CD4-positive, alpha-beta memory T cell (primary cell): ENCODE data around the gene CELF4. TPM values are rescaled to one million over a fixed set of nuclear protein-coding genes. Genes with fewer than 3 reads are reported as not detected.

Experiments
- CTCF ChIA-PET: fragments of 350-600 bp; sonication (Branson Sonifier 250); formaldehyde crosslinking; loops from one replicate; lab custom pipeline; 2021; ENCODE audit warnings: inconsistent platforms; ENCODE audit not compliant: partially characterized antibody; lab: Charles Lee
- POLR2A ChIA-PET: fragments of 350-600 bp; sonication (Branson Sonifier 250); formaldehyde crosslinking; loops from one replicate; lab custom pipeline; 2021; ENCODE audit not compliant: partially characterized antibody; lab: Charles Lee
- DNase-seq, 5 donors: peaks; one replicate each; pipeline versions ENCODE4 v3.0.0 to v3.0.0-alpha.2; 2020 to 2022; ENCODE audit warnings: mixed read lengths in 1 of 5
- H3K27ac ChIP-seq: one replicate; pipeline ENCODE4 v1.7.0; 2013; ENCODE audit warnings: low read depth, low read length
- H3K27me3 ChIP-seq: 2 replicates; pipeline ENCODE4 v1.7.0; 2013; ENCODE audit warnings: mild to moderate bottlenecking, low read length, moderate library complexity; ENCODE audit not compliant: insufficient read depth
- H3K36me3 ChIP-seq: 2 replicates; pipeline ENCODE4 v1.7.0; 2013; ENCODE audit warnings: mild to moderate bottlenecking, low read length, moderate library complexity; ENCODE audit not compliant: insufficient read depth
- H3K4me1 ChIP-seq: 2 replicates; pipeline ENCODE4 v1.7.0; 2013; ENCODE audit warnings: mild to moderate bottlenecking, low read length, moderate library complexity; ENCODE audit not compliant: insufficient read depth
- H3K4me3 ChIP-seq, 2 donors: one replicate each; pipeline ENCODE4 v1.7.0; 2013; ENCODE audit warnings: low read length in 2 of 2, mild to moderate bottlenecking in 1 of 2
- H3K9me3 ChIP-seq, 2 donors: one replicate each; pipeline ENCODE4 v1.7.0; 2013; ENCODE audit warnings: low read length in 2 of 2, control low read depth in 1 of 2; ENCODE audit not compliant: control insufficient read depth in 1 of 2
- H3K27ac Mint-ChIP-seq, 7 donors: one replicate each; pipeline ENCODE4 v1.8.0; 2020 to 2021; ENCODE audit warnings: mixed read lengths in 7 of 7, mild to moderate bottlenecking in 6 of 7, inconsistent platforms in 3 of 7, moderate library complexity in 3 of 7
- H3K27me3 Mint-ChIP-seq, 2 donors: one replicate each; pipeline ENCODE4 v1.8.0; 2020 to 2021; ENCODE audit warnings: mixed read lengths in 2 of 2
- H3K36me3 Mint-ChIP-seq, 2 donors: one replicate each; pipeline ENCODE4 v1.8.0; 2020 to 2021; ENCODE audit warnings: mixed read lengths in 2 of 2, inconsistent platforms in 1 of 2, mild to moderate bottlenecking in 1 of 2
- H3K4me1 Mint-ChIP-seq, 4 donors: one replicate each; pipeline ENCODE4 v1.8.0; 2020 to 2021; ENCODE audit warnings: mixed read lengths in 4 of 4, mild to moderate bottlenecking in 1 of 4
- H3K4me3 Mint-ChIP-seq, 8 donors: one replicate each; pipeline ENCODE4 v1.8.0; 2020 to 2021; ENCODE audit warnings: mixed read lengths in 8 of 8, mild to moderate bottlenecking in 7 of 8, moderate library complexity in 6 of 8, inconsistent platforms in 3 of 8
- H3K9me3 Mint-ChIP-seq, 8 donors: one replicate each; pipeline ENCODE4 v1.8.0; 2020 to 2021; ENCODE audit warnings: mixed read lengths in 8 of 8, mild to moderate bottlenecking in 5 of 8, inconsistent platforms in 3 of 8, moderate library complexity in 1 of 8
- intact Hi-C: fragments of 100-400 bp; cut with micrococcal nuclease; formaldehyde crosslinking; loops from one replicate; pipeline ENCODE4 v1.15.1; 2023
- polyA plus RNA-seq, 2 donors: library from polyadenylated mRNA; unstranded; fragments of 300-500 nt; fragmentation: Illumina TruSeq; gene quantifications; one replicate each; pipeline ENCODE4 v1.2.3, GENCODE V29; 2021
- total RNA-seq, 2 experiments: library from RNA; stranded (reverse); gene quantifications; one replicate each; pipeline ENCODE4 v1.2.3, GENCODE V29; 2021

Gene CELF4
- total and polyA plus RNA-seq, 4 experiments from 2014 or later, result 0.23 TPM; not detected in 3

GRCh38 chr18:37248281-37248680 lies 317.3 kb downstream of the CELF4 start:
- Histone ChIP-seq H3K9me3 (no peaks in the 10 kb centered on the region), H3K4me1 (no peaks in the 10 kb centered on the region), H3K36me3 (no peaks in the 10 kb centered on the region), H3K27ac (no peak overlapping the region), H3K27me3 (no peaks in the 10 kb centered on the region), H3K4me3 (no peak overlapping the region)
- Mint-ChIP-seq H3K27ac (no peak overlapping the region), H3K36me3 (no peaks in the 10 kb centered on the region), H3K9me3 (peaks cover 0 to 10% (median under 1%) of the 10 kb centered on the region in 8 donors), H3K4me1 (peaks cover 4 to 7% (median 6%) of the 10 kb centered on the region in 4 donors), H3K4me3 (no peak overlapping the region), H3K27me3 (peaks cover 36 to 48% of the 10 kb centered on the region in 2 donors)
- intact Hi-C loops, result no loop called here
- POLR2A ChIA-PET, result no interaction called here
- CTCF ChIA-PET, result no interaction called here
- no peak for DNase-seq

GRCh38 chr18:37247497-37248161 lies 318.0 kb downstream of the CELF4 start:
- H3K9me3 Mint-ChIP-seq, result peaks cover 0 to 10% (median under 1%) of the 10 kb centered on the region in 8 donors
- POLR2A ChIA-PET, result no interaction called here

GRCh38 chr18:37246779-37247340 lies 318.7 kb downstream of the CELF4 start:
- ChIA-PET POLR2A (no interaction called here), CTCF (no interaction called here)
- Mint-ChIP-seq H3K27ac (no peak overlapping the region), H3K4me3 (no peak overlapping the region), H3K27me3 (peaks cover 24 to 44% of the 10 kb centered on the region in 2 donors), H3K4me1 (peaks cover 0 to 4% (median 3%) of the 10 kb centered on the region in 4 donors), H3K36me3 (no peaks in the 10 kb centered on the region), H3K9me3 (peaks cover 0 to 8% (median under 1%) of the 10 kb centered on the region in 8 donors)
- no peaks in the 10 kb centered on the region for H3K36me3 ChIP-seq
- H3K4me3 ChIP-seq, result no peak overlapping the region
- H3K9me3 ChIP-seq, result no peaks in the 10 kb centered on the region
- no peaks in the 10 kb centered on the region for H3K27me3 ChIP-seq
- intact Hi-C loops, result no loop called here
- no peak overlapping the region for H3K27ac ChIP-seq
- H3K4me1 ChIP-seq, result no peaks in the 10 kb centered on the region
- DNase-seq, result no peak

More at GRCh38 chr18:37247497-37248161, 318.0 kb downstream of the CELF4 start:
- Mint-ChIP-seq H3K27me3 (peaks cover 31 to 48% of the 10 kb centered on the region in 2 donors), H3K36me3 (no peaks in the 10 kb centered on the region), H3K4me3 (no peak overlapping the region), H3K4me1 (peaks cover 4 to 5% (median 4%) of the 10 kb centered on the region in 4 donors), H3K27ac (peak overlapping the region in 1 of 7 donors; percentile 43)
- Histone ChIP-seq H3K4me1 (no peaks in the 10 kb centered on the region), H3K36me3 (no peaks in the 10 kb centered on the region), H3K27ac (no peak overlapping the region), H3K9me3 (no peaks in the 10 kb centered on the region), H3K27me3 (no peaks in the 10 kb centered on the region), H3K4me3 (no peak overlapping the region)
- CTCF ChIA-PET, result no interaction called here
- intact Hi-C loops, result no loop called here
- no peak for DNase-seq

- POLR2A ChIA-PET, result no interaction called here
- Histone ChIP-seq H3K4me3 (no peak overlapping the region), H3K27me3 (no peaks in the 10 kb centered on the region), H3K36me3 (no peaks in the 10 kb centered on the region), H3K4me1 (no peaks in the 10 kb centered on the region), H3K27ac (no peak overlapping the region), H3K9me3 (no peaks in the 10 kb centered on the region)
- Mint-ChIP-seq H3K36me3 (no peaks in the 10 kb centered on the region), H3K27me3 (peaks cover 16 to 45% of the 10 kb centered on the region in 2 donors), H3K4me1 (peaks cover 0 to 4% (median 3%) of the 10 kb centered on the region in 4 donors), H3K9me3 (peaks cover 0 to 8% (median under 1%) of the 10 kb centered on the region in 8 donors), H3K4me3 (no peak overlapping the region), H3K27ac (no peak overlapping the region)
- CTCF ChIA-PET, result no interaction called here
- intact Hi-C loops, result no loop called here
- DNase-seq, result no peak
Observed at GRCh38 chr18:37244618-37245017, 321.0 kb downstream of the CELF4 start.

GRCh38 chr18:37243741-37244140 lies 321.9 kb downstream of the CELF4 start:
- Mint-ChIP-seq H3K27me3 (peaks cover 16 to 41% of the 10 kb centered on the region in 2 donors), H3K27ac (peak overlapping the region in 1 of 7 donors; percentile 57), H3K4me1 (peaks cover 0 to 4% (median 3%) of the 10 kb centered on the region in 4 donors), H3K4me3 (no peak overlapping the region), H3K9me3 (peaks cover 0 to 8% (median under 1%) of the 10 kb centered on the region in 8 donors), H3K36me3 (no peaks in the 10 kb centered on the region)
- Histone ChIP-seq H3K27ac (no peak overlapping the region), H3K36me3 (no peaks in the 10 kb centered on the region), H3K4me1 (no peaks in the 10 kb centered on the region), H3K9me3 (no peaks in the 10 kb centered on the region), H3K27me3 (no peaks in the 10 kb centered on the region), H3K4me3 (no peak overlapping the region)
- no peak for DNase-seq
- CTCF ChIA-PET, result no interaction called here
- POLR2A ChIA-PET, result no interaction called here
- intact Hi-C loops, result no loop called here

- Mint-ChIP-seq H3K9me3 (peaks cover 0 to 8% (median under 1%) of the 10 kb centered on the region in 8 donors), H3K4me3 (no peak overlapping the region), H3K36me3 (no peaks in the 10 kb centered on the region), H3K4me1 (peaks cover 0 to 4% (median 3%) of the 10 kb centered on the region in 4 donors), H3K27ac (no peak overlapping the region), H3K27me3 (peaks cover 16 to 39% of the 10 kb centered on the region in 2 donors)
- Histone ChIP-seq H3K36me3 (no peaks in the 10 kb centered on the region), H3K27me3 (no peaks in the 10 kb centered on the region), H3K9me3 (no peaks in the 10 kb centered on the region), H3K4me1 (no peaks in the 10 kb centered on the region), H3K27ac (no peak overlapping the region), H3K4me3 (no peak overlapping the region)
- DNase-seq, result no peak
- intact Hi-C loops, result no loop called here
- ChIA-PET POLR2A (no interaction called here), CTCF (no interaction called here)
Observed at GRCh38 chr18:37242826-37243560, 322.6 kb downstream of the CELF4 start.

- POLR2A ChIA-PET, result no interaction called here
- peaks cover 16 to 39% of the 10 kb centered on the region in 2 donors for H3K27me3 Mint-ChIP-seq
- DNase-seq, result no peak
- no peak overlapping the region for H3K4me3 ChIP-seq
- peaks cover 0 to 4% (median 3%) of the 10 kb centered on the region in 4 donors for H3K4me1 Mint-ChIP-seq
- no peaks in the 10 kb centered on the region for H3K9me3 ChIP-seq
- H3K36me3 Mint-ChIP-seq, result no peaks in the 10 kb centered on the region
- intact Hi-C loops, result no loop called here
- no peak overlapping the region for H3K4me3 Mint-ChIP-seq
- no peak overlapping the region for H3K27ac ChIP-seq
- no peaks in the 10 kb centered on the region for H3K36me3 ChIP-seq
- H3K9me3 Mint-ChIP-seq, result peaks cover 0 to 8% (median under 1%) of the 10 kb centered on the region in 8 donors
- H3K27ac Mint-ChIP-seq, result no peak overlapping the region
- CTCF ChIA-PET, result no interaction called here
- H3K4me1 ChIP-seq, result no peaks in the 10 kb centered on the region
- H3K27me3 ChIP-seq, result no peaks in the 10 kb centered on the region
Observed at GRCh38 chr18:37242091-37242490, 323.5 kb downstream of the CELF4 start.
